ENCODE results near the gene ATF7IP.
"Not testable (repeated sequence)": the region's sequence is repeated elsewhere in the genome, so short reads cannot be mapped to it uniquely, and the experiment has no call there.

ATF7IP gene

DNA sequence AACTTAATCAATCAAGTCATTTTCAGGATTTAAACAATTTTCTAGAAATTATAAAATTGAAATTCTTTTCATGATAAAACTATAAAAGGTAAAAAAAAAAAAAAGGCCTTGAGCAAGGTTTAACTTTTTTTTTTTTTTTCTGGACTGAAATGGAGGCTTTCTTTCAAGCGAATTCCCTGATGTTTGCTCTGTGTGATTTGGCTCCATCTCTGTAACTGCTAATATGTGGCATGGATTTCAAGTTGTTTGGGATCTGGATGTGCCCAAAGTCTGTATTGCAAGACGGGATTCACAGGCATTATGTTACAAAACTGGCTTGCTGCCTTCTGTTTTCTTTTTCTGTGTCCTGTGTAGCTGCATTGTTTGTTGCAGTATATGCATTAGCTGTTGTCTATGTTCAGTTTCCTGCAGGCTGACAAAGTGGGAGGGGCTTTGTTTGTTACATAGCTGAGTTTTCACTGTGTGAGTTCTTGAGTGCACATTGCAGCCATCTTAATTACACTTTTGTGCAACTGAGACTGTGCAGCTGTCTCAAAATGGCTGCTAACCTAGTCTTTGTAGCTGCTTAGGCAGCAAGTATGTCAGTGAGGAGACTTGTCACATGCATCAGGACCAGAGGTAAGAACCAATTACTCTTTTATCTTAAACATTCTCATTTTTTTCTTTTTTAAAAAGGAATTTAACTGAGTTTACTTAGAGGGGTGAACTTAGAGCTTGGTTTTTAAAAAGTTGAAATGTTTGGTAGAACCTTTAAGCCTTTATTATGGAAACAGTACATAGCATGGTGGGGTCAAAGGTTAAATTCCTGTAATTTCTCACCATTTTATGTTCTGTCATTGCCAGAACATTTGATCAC is 19.5 kb downstream of the ATF7IP start:
- DNase-seq, result peak; percentile 86

GRCh38 chr12:14387219-14387871 is 21.9 kb downstream of the ATF7IP start:
- no peak for DNase-seq

DNA sequence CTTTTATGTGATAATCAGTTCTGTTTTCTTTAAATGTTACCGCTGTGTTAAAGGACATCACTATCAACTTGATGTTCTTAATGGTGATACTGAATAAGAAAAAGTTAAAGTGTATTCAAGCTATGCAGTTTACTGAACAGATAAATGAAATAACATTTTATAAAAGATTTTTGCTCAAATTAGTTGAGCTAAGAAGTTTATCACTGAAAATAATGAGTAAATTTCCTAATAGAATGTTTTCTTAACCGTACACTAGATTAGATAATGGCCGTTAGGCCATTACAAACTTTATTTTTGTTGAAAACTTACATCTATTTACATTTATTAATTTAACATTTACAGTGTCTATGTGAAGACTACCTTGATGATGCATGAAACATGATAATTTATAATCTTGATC is 25.0 kb downstream of the ATF7IP start:
- no peak for DNase-seq

DNA sequence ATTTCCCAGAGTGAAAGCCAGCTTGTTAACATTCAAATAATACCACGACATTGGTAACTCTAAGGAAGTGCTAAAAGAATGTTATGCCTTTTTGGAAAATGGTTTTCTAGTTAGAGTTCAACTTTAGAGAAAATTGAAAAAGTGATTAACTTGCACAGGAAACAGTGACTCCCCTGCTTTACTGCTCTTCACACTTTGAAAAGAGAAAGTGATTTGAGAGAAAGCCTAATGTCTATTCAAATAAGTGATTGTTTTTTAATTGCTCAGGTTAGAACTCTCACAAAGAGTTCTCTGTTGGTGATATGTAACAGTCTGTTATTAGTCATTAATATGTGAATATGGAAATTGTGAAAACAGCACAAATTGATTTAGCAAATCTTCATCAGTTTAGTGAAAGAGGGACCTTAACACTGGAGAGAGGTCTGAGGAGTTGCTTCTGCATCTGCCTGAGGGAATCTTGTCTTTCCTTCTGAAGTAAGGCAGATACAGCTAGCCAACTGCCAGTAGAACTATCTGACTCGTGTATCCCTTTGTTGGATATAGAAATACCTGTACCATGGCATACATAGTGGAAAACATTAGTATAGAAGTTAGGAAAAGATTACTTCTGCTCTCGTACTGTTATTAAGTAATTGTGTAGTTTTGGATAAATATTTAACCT is 25.5 kb downstream of the ATF7IP start:
- DNase-seq, result no peak

GRCh38 chr12:14393751-14394150 is 28.3 kb downstream of the ATF7IP start:
- DNase-seq, result no peak

GRCh38 chr12:14394317-14395073 is 29.0 kb downstream of the ATF7IP start:
- DNase-seq, result peak; percentile 92

- DNase-seq, result no peak
Measured at GRCh38 chr12:14395074-14395778, 29.7 kb downstream of the ATF7IP start.

DNA sequence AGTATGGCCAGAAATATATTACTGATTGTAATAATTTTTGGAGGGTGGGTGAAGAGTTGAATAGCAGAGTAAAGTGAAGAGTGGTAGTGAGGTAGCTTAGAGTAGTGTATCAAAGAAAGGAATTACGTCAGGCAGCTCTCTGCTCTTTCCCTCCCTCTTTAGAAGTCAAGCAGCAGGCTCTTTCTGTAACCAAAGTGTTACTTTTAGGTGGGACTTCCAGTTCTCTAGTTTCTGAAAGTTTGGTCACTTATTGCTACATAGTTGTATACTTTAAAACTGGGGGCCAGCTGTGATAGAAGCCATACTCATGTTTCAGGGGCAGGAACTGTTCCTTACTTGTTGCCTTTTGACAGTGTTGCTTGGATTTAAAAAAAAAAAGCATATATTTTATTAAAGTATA is 30.6 kb downstream of the ATF7IP start:
- no peak for DNase-seq

DNA sequence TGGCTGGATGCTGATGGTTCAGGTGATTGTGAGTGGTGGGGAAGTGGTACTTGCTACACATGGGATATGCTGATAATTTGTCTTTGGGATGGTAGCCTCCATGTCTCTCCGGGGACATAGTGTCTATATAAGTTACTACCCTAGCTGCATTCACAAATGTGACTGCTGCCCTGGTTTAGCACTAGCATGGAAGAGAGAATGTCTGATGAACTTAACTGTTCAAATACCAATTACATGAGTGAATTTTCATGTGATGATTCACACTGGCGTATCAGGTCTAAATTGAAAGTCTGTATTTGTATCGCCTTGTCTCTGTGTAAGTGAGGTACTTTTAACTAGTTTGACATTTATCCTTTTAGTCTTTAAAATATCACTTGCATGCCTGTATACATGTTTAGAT is 34.4 kb downstream of the ATF7IP start:
- no peak for DNase-seq

GRCh38 chr12:14400599-14400998 is 35.1 kb downstream of the ATF7IP start:
- no peak for DNase-seq

GRCh38 chr12:14401267-14401666 is 35.8 kb downstream of the ATF7IP start:
- DNase-seq, result not testable (repeated sequence)

GRCh38 chr12:14402697-14403096 is 37.2 kb downstream of the ATF7IP start:
- no peak for DNase-seq

GRCh38 chr12:14403293-14403692 is 37.8 kb downstream of the ATF7IP start:
- no peak for DNase-seq

DNA sequence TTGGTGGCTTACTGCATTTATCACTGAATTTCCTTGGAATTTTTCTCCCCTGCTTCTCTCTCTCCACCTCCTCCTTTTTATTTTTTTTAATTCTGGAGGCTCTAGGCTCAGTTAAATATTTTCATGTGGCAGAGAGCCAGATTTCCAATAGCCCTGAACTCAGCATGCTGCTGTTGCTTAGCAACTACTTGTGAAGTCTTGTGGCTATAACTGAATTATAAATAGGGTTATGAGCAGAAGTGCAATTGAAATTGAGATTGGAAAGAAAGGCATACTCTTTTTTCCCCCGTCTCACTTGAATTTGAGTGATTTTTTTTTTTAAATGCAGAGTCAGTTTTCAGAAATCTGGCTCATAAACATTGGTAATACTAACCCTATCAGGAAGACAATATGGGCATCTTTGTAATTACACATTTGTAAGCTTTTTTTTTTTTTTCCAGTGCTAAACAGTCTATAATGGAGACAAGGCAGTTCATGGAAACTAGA is 38.3 kb downstream of the ATF7IP start:
- DNase-seq, result peak; percentile 84

- not testable (repeated sequence) for DNase-seq
Measured at GRCh38 chr12:14405407-14405806, 39.9 kb downstream of the ATF7IP start.

DNA sequence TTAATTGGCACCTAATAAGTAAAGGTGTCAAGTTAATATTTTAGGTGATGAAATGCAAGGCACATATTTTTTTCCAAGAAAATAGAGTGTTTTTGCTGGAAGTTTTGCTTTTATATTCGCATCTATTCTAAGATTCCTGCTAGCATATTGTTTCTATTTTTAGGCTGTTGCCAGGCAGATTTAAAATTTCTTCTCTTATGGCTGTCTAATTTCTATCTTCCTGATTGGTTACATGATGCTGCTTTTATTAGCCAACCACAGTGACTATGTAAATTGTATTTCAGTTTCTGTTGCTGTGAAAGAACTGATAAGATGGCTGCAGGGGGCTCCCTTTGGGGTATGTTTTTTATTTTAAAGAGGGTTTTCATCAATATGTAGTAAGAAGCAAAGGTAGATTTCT is 42.7 kb downstream of the ATF7IP start:
- no peak for DNase-seq

GRCh38 chr12:14410177-14410576 is 44.7 kb downstream of the ATF7IP start:
- no peak for DNase-seq

GRCh38 chr12:14410841-14411569 is 45.5 kb downstream of the ATF7IP start:
- no peak for DNase-seq

- DNase-seq, result peak; percentile 32
Measured at GRCh38 chr12:14416658-14417057, 51.2 kb downstream of the ATF7IP start.

- no peak for DNase-seq
Measured at GRCh38 chr12:14417715-14418114, 52.2 kb downstream of the ATF7IP start.

DNA sequence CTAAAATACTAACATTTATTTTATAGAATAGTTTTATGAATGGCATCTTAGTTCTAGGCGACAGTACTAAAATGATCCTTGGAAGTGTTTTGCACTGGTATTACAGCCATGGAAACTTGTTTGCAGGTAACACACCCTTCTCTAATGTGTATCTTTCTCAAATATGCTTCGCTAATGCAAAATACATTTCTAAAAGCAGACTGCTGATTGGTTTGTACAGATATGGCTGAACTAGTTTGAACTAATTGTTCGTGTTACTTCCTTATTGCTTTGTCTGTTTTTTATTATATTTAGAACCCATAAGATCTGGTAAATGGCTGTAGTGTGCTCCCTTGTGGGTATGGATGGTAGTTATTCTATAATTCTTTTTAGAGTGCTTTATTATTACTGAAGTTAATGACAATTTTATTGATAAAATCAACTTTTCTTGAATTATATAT is 53.0 kb downstream of the ATF7IP start:
- DNase-seq, result no peak

Measured in NCI-H1694 treated with DMSO at 0.1 percent for 48 hours (cell line).